Progenitor cell of endocrine pancreas (in vitro differentiated cells): ENCODE data around the gene HIPK3. TPM values are rescaled to one million over a fixed set of nuclear protein-coding genes. Genes with fewer than 3 reads are reported as not detected.

Source experiments
- DNase-seq: peaks from one replicate; pipeline ENCODE4 v3.0.0; 2021; ENCODE audit warnings: low spot score; ENCODE audit not compliant: unreplicated experiment
- H3K27ac Mint-ChIP-seq: 2 replicates; pipeline ENCODE4 v1.8.0; 2021; ENCODE audit warnings: mild to moderate bottlenecking, moderate library complexity, mixed read lengths
- H3K27me3 Mint-ChIP-seq: 2 replicates; pipeline ENCODE4 v1.8.0; 2021; ENCODE audit warnings: mixed read lengths
- H3K36me3 Mint-ChIP-seq: 2 replicates; pipeline ENCODE4 v1.8.0; 2022; ENCODE audit warnings: mixed read lengths; ENCODE audit not compliant: insufficient read depth
- H3K4me1 Mint-ChIP-seq: 2 replicates; pipeline ENCODE4 v1.8.0; 2021; ENCODE audit warnings: low read depth, mixed read lengths
- H3K4me3 Mint-ChIP-seq: 2 replicates; pipeline ENCODE4 v1.8.0; 2021; ENCODE audit warnings: low read depth, mild to moderate bottlenecking, moderate library complexity, mixed read lengths
- H3K9me3 Mint-ChIP-seq: 2 replicates; pipeline ENCODE4 v1.8.0; 2021; ENCODE audit warnings: low read depth, mixed read lengths
- CTCF ChIP-seq: fragments of 200-600 bp; sonication (generic); IDR thresholded peaks from one replicate; pipeline ENCODE4 v1.5.0; 2021; ENCODE audit warnings: antibody characterized with exemption, mild to moderate bottlenecking; ENCODE audit not compliant: unreplicated experiment
- total RNA-seq: library from RNA; stranded (reverse); gene quantifications from 2 replicates; pipeline ENCODE4 v1.2.1, GENCODE V29; 2021

Gene HIPK3
- total RNA-seq, 1 donor from 2014 or later = 66.2 TPM

DNA sequence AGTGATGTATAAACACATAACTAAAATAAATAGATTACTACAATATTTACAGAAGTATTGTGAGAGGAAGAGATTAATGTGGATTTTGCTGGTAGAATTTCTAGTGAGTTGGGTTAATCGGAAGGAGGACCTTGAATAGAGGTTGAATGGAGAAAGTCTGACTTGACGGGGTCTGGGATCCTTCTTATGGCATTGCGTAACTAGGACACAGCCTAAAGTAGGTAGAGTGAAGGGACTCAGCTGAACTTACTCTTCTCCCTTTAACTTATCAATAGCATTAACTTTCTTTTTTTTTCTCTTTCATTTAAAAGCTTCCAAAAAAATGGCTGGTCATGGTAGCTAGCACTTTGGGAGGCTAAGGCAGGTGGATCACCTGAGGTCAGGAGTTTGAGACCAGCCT is 139.2 kb downstream of the HIPK3 start:
- H3K36me3 Mint-ChIP-seq = no peaks in the 10 kb centered on the region
- no peak overlapping the region for H3K4me3 Mint-ChIP-seq
- H3K27ac Mint-ChIP-seq = no peak overlapping the region
- no peaks in the 10 kb centered on the region for H3K9me3 Mint-ChIP-seq
- peaks cover 3% of the 10 kb centered on the region for H3K27me3 Mint-ChIP-seq
- DNase-seq = no peak
- H3K4me1 Mint-ChIP-seq = no peaks in the 10 kb centered on the region
- no peak for TF ChIP-seq CTCF

DNA sequence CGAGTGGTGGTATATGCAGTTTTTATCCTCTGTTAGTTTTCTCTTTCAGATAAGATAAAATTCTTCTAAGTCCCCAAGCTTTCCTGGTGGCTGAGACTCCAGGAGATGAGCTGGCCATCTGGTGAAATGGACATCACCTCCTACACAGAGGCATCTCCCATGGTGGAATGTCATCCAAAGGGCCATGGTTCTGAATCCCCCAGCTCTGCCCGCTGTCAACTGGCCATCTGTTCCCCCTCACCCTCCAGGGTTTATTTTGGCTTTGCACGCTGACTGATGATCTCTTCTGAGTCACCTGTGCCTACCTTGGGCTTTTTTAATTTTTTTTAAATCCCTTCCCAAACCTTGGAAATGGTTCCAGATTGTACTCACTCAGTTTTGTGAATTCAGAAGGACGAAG is 142.2 kb downstream of the HIPK3 start:
- Mint-ChIP-seq H3K27ac (no peak overlapping the region), H3K27me3 (no peaks in the 10 kb centered on the region), H3K9me3 (no peaks in the 10 kb centered on the region), H3K36me3 (no peaks in the 10 kb centered on the region), H3K4me1 (no peaks in the 10 kb centered on the region), H3K4me3 (no peak overlapping the region)
- TF ChIP-seq CTCF = no peak
- DNase-seq = no peak

DNA sequence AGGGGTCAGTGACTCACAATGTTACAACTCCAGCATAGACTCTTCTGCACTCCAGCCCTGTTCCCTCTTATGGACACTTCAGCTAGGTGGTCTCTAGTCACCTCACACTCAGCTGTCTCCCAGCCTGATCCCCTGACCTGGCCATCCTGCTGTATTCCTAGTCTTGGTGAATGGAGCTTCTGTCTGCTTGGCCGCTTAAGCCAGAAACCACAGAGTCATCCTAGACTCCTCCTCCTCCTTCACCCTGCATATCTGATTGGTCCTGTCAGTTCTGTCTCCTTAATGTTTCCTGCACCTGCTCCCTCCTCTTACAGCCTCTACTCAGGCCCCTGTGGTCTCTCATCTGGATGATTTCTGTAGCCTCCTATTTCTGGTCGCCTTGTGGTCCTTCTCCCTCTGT is 144.9 kb downstream of the HIPK3 start:
- Mint-ChIP-seq H3K4me3 (no peak overlapping the region), H3K36me3 (no peaks in the 10 kb centered on the region), H3K27me3 (no peaks in the 10 kb centered on the region), H3K27ac (no peak overlapping the region), H3K4me1 (no peaks in the 10 kb centered on the region), H3K9me3 (no peaks in the 10 kb centered on the region)
- DNase-seq = no peak
- TF ChIP-seq CTCF = no peak

DNA sequence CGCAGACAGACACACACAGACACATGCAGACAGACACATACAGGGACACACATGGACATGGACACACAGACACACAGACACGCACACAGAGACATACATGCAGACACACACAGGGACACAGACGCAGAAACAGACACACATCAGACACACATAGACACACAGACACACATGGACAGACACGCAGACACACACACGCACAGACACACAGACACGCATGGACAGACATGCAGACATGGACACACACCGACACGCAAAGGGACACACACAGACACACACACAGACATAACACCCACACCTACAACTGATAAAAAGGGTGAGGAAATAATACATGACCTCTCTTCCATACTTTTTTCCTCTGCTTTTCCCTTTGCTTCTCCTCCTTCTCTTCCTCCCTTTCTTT is 146.2 kb downstream of the HIPK3 start:
- H3K4me1 Mint-ChIP-seq = no peaks in the 10 kb centered on the region
- peaks cover 4% of the 10 kb centered on the region for H3K27me3 Mint-ChIP-seq
- no peak for TF ChIP-seq CTCF
- no peak for DNase-seq
- H3K36me3 Mint-ChIP-seq = no peaks in the 10 kb centered on the region
- no peaks in the 10 kb centered on the region for H3K9me3 Mint-ChIP-seq
- no peak overlapping the region for H3K4me3 Mint-ChIP-seq
- H3K27ac Mint-ChIP-seq = no peak overlapping the region

DNA sequence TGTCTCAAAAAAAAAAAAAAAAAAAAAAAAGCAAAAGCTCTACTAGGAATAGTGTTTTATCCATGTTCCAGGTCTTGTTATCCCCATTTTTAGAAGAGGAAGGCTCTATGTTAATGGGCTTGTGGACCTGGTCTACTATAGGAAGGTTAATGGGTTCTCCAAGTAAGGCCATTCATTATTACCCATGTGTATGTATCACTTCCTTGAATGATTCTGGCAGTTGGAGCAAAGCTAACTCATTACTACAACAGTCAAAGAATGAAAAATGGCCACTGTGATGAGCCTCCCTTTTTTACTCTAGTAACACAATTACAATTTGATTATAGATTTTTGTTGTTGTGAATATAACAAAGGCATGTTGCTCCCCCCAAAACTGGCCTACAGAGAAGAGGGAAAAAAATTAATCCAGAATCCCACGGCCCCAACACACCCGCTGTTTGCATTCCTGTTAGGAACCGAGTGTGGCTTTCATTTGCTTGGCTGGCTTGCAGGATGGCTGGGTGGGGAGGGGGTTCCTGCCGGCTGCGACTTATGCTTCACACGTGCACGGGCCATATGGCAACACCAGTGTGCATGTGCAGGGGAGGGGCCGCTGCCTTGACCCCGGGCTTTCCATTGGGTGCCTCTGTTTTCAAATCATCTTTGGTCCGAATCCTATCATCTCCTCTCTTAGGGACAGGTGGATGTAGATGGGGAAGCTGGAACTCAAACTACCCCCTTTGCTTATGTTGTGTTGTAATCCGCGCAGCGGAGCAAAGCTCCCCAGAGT is 148.8 kb downstream of the HIPK3 start:
- no peak for DNase-seq
- Mint-ChIP-seq H3K4me3 (no peak overlapping the region), H3K27ac (no peak overlapping the region), H3K4me1 (no peaks in the 10 kb centered on the region), H3K27me3 (peaks cover 11% of the 10 kb centered on the region), H3K9me3 (no peaks in the 10 kb centered on the region), H3K36me3 (no peaks in the 10 kb centered on the region)
- no peak for TF ChIP-seq CTCF

Other genes starting within 250 kb of the HIPK3 start
- 1.7 and 2.1 TPM in 2 replicates for gene DEPDC7, start 241.5 kb upstream of the HIPK3 start, total RNA-seq
- gene TCP11L1, start 217.8 kb upstream of the HIPK3 start, total RNA-seq = 19.9 and 20.2 TPM in 2 replicates
- 43.5 and 48.1 TPM in 2 replicates for gene CSTF3, start 95.9 kb upstream of the HIPK3 start, total RNA-seq
- 15.3 and 18.4 TPM in 2 replicates for gene KIAA1549L, start 118.7 kb downstream of the HIPK3 start, total RNA-seq